GM18519 (cell line): ENCODE measurements around the gene SLC25A13.
A peak's percentile ranks its signal among the peaks of the same experiment; 100 is the strongest.

Experiments used
- ATAC-seq: cut with Tn5 transposase; IDR thresholded peaks from one replicate; pipeline ENCODE4 v1.9.1; 2021; ENCODE audit warnings: mild to moderate bottlenecking, moderate library complexity; ENCODE audit not compliant: unreplicated experiment, low FRiP score

SLC25A13 gene

GRCh38 chr7:96114190-96114589, 207.7 kb downstream of the SLC25A13 start:
- ATAC-seq: no peak

- ATAC-seq: no peak
These were observed 210.5 kb downstream of the SLC25A13 start for GRCh38 chr7:96111405-96111804.

- no peak for ATAC-seq
These were observed 216.9 kb downstream of the SLC25A13 start for GRCh38 chr7:96104984-96105383.

- ATAC-seq: no peak
These were observed 219.6 kb downstream of the SLC25A13 start for GRCh38 chr7:96102096-96102811.

- ATAC-seq: no peak
These were observed 221.2 kb downstream of the SLC25A13 start for GRCh38 chr7:96100737-96101136.

- ATAC-seq: no peak
These were observed 224.1 kb downstream of the SLC25A13 start for GRCh38 chr7:96097835-96098234.

- ATAC-seq: no peak
These were observed 228.5 kb downstream of the SLC25A13 start for GRCh38 chr7:96093435-96093834.

- no peak for ATAC-seq
These were observed 231.1 kb downstream of the SLC25A13 start for GRCh38 chr7:96090756-96091155.

GRCh38 chr7:96089511-96089910, 232.4 kb downstream of the SLC25A13 start:
- ATAC-seq: no peak

- no peak for ATAC-seq
These were observed 233.3 kb downstream of the SLC25A13 start for GRCh38 chr7:96088579-96088978.

- no peak for ATAC-seq
These were observed 235.9 kb downstream of the SLC25A13 start for GRCh38 chr7:96085953-96086352.

- ATAC-seq: no peak
These were observed 236.9 kb downstream of the SLC25A13 start for GRCh38 chr7:96084881-96085553.

- ATAC-seq: no peak
These were observed 241.9 kb downstream of the SLC25A13 start for GRCh38 chr7:96080027-96080426.

GRCh38 chr7:96076350-96076707, 245.6 kb downstream of the SLC25A13 start:
- ATAC-seq: no peak

- peak; percentile 76 for ATAC-seq
These were observed 246.2 kb downstream of the SLC25A13 start for GRCh38 chr7:96075510-96076349.

- ATAC-seq: no peak
These were observed 247.0 kb downstream of the SLC25A13 start for GRCh38 chr7:96074871-96075270.
